Measurements from ENCODE around the gene CHAT.

The CHAT gene

GRCh38 chr10:49612513-49613164 is 1.2 kb upstream of the CHAT start:
- no peak for DNase-seq

GRCh38 chr10:49613165-49613881 is 514 bp upstream of the CHAT start:
- DNase-seq: no peak

- no peak for DNase-seq
Measured at GRCh38 chr10:49614242-49615198, 683 bp downstream of the CHAT start.

GRCh38 chr10:49615213-49615612 is 1.4 kb downstream of the CHAT start:
- DNase-seq: no peak

GRCh38 chr10:49615721-49616120 is 1.9 kb downstream of the CHAT start:
- no peak for DNase-seq

- no peak for DNase-seq
Measured at GRCh38 chr10:49616421-49617101, 2.7 kb downstream of the CHAT start.

GRCh38 chr10:49617121-49618020 is 3.5 kb downstream of the CHAT start:
- no peak for DNase-seq

GRCh38 chr10:49618821-49619220 is 5.0 kb downstream of the CHAT start:
- no peak for DNase-seq

GRCh38 chr10:49619613-49620012 is 5.8 kb downstream of the CHAT start:
- DNase-seq: no peak

- DNase-seq: no peak
Measured at GRCh38 chr10:49620286-49620810, 6.5 kb downstream of the CHAT start.

- no peak for DNase-seq
Measured at GRCh38 chr10:49620841-49621378, 7.1 kb downstream of the CHAT start.

GRCh38 chr10:49621561-49621960 is 7.7 kb downstream of the CHAT start:
- no peak for DNase-seq

- DNase-seq: no peak
Measured at GRCh38 chr10:49622426-49623425, 8.9 kb downstream of the CHAT start.

GRCh38 chr10:49624629-49625028 is 10.8 kb downstream of the CHAT start:
- no peak for DNase-seq

- DNase-seq: no peak
Measured at GRCh38 chr10:49625411-49625810, 11.6 kb downstream of the CHAT start.

- no peak for DNase-seq
Measured at GRCh38 chr10:49627038-49627437, 13.2 kb downstream of the CHAT start.

GRCh38 chr10:49627644-49628247 is 13.9 kb downstream of the CHAT start:
- no peak for DNase-seq

- no peak for DNase-seq
Measured at GRCh38 chr10:49628599-49628998, 14.8 kb downstream of the CHAT start.

GRCh38 chr10:49629431-49629881 is 15.6 kb downstream of the CHAT start:
- DNase-seq: no peak

All from inflammatory macrophage (primary cell).